HG03103 (cell line): Measurements from ENCODE around the gene PCMT1.
"Not testable (repeated sequence)": the region's sequence is repeated elsewhere in the genome, so short reads cannot be mapped to it uniquely, and the experiment has no call there.

Experiments
- ATAC-seq: cut with Tn5 transposase; IDR thresholded peaks from one replicate; pipeline ENCODE4 v1.9.1; 2021; ENCODE audit warnings: low read depth; ENCODE audit not compliant: unreplicated experiment

PCMT1 gene

GRCh38 chr6:149809798-149810197 is 60.3 kb downstream of the PCMT1 start:
- no peak for ATAC-seq

GRCh38 chr6:149813351-149813750 is 63.8 kb downstream of the PCMT1 start:
- no peak for ATAC-seq

- ATAC-seq, result no peak
These were observed 66.2 kb downstream of the PCMT1 start for GRCh38 chr6:149815788-149816187.

- no peak for ATAC-seq
These were observed 71.0 kb downstream of the PCMT1 start for GRCh38 chr6:149820506-149820905.

- no peak for ATAC-seq
These were observed 72.0 kb downstream of the PCMT1 start for GRCh38 chr6:149821492-149821891.

- ATAC-seq, result no peak
These were observed 73.5 kb downstream of the PCMT1 start for GRCh38 chr6:149823013-149823412.

- ATAC-seq, result no peak
These were observed 75.8 kb downstream of the PCMT1 start for GRCh38 chr6:149825292-149825691.

GRCh38 chr6:149830731-149831307 is 81.3 kb downstream of the PCMT1 start:
- no peak for ATAC-seq

GRCh38 chr6:149831308-149831820 is 81.8 kb downstream of the PCMT1 start:
- no peak for ATAC-seq

- ATAC-seq, result no peak
These were observed 84.1 kb downstream of the PCMT1 start for GRCh38 chr6:149833651-149834050.

- no peak for ATAC-seq
These were observed 85.3 kb downstream of the PCMT1 start for GRCh38 chr6:149834513-149835481.

- peak; percentile 65 for ATAC-seq
These were observed 91.0 kb downstream of the PCMT1 start for GRCh38 chr6:149840345-149841075.

GRCh38 chr6:149842331-149842730 is 92.8 kb downstream of the PCMT1 start:
- ATAC-seq, result no peak

- ATAC-seq, result no peak
These were observed 93.6 kb downstream of the PCMT1 start for GRCh38 chr6:149843051-149843633.

- not testable (repeated sequence) for ATAC-seq
These were observed 94.5 kb downstream of the PCMT1 start for GRCh38 chr6:149844036-149844435.

- ATAC-seq, result no peak
These were observed 94.9 kb downstream of the PCMT1 start for GRCh38 chr6:149844480-149844879.

GRCh38 chr6:149845549-149845948 is 96.0 kb downstream of the PCMT1 start:
- no peak for ATAC-seq

GRCh38 chr6:149846321-149846720 is 96.8 kb downstream of the PCMT1 start:
- ATAC-seq, result no peak

GRCh38 chr6:149847939-149848267 is 98.4 kb downstream of the PCMT1 start:
- ATAC-seq, result no peak

- not testable (repeated sequence) for ATAC-seq
These were observed 98.8 kb downstream of the PCMT1 start for GRCh38 chr6:149848343-149848742.
